HG02759 (cell line): ENCODE results near the gene SLC19A1.
"Not testable (repeated sequence)": the region's sequence is repeated elsewhere in the genome, so short reads cannot be mapped to it uniquely, and the experiment has no call there.

Experiments used
- ATAC-seq: cut with Tn5 transposase; IDR thresholded peaks from one replicate; pipeline ENCODE4 v1.9.1; 2021; ENCODE audit warnings: mild to moderate bottlenecking, moderate library complexity; ENCODE audit not compliant: unreplicated experiment

SLC19A1 gene

GRCh38 chr21:45576838-45577737, 34.8 kb upstream of the SLC19A1 start:
- no peak for ATAC-seq

- ATAC-seq, result no peak
Measured at GRCh38 chr21:45575993-45576837, 34.0 kb upstream of the SLC19A1 start.

GRCh38 chr21:45575304-45575992, 33.2 kb upstream of the SLC19A1 start:
- no peak for ATAC-seq

- ATAC-seq, result no peak
Measured at GRCh38 chr21:45574691-45575090, 32.5 kb upstream of the SLC19A1 start.

- ATAC-seq, result no peak
Measured at GRCh38 chr21:45574081-45574501, 31.9 kb upstream of the SLC19A1 start.

- no peak for ATAC-seq
Measured at GRCh38 chr21:45573452-45574035, 31.3 kb upstream of the SLC19A1 start.

- ATAC-seq, result no peak
Measured at GRCh38 chr21:45572783-45573451, 30.7 kb upstream of the SLC19A1 start.

GRCh38 chr21:45572231-45572630, 30.0 kb upstream of the SLC19A1 start:
- ATAC-seq, result no peak

- no peak for ATAC-seq
Measured at GRCh38 chr21:45571641-45572040, 29.4 kb upstream of the SLC19A1 start.

GRCh38 chr21:45570826-45571601, 28.8 kb upstream of the SLC19A1 start:
- ATAC-seq, result no peak

- no peak for ATAC-seq
Measured at GRCh38 chr21:45570071-45570470, 27.8 kb upstream of the SLC19A1 start.

GRCh38 chr21:45568383-45568782, 26.1 kb upstream of the SLC19A1 start:
- ATAC-seq, result no peak

GRCh38 chr21:45564137-45564536, 21.9 kb upstream of the SLC19A1 start:
- not testable (repeated sequence) for ATAC-seq

- ATAC-seq, result no peak
Measured at GRCh38 chr21:45562965-45563364, 20.7 kb upstream of the SLC19A1 start.

GRCh38 chr21:45562402-45562801, 20.2 kb upstream of the SLC19A1 start:
- no peak for ATAC-seq

GRCh38 chr21:45561241-45561640, 19.0 kb upstream of the SLC19A1 start:
- not testable (repeated sequence) for ATAC-seq

- no peak for ATAC-seq
Measured at GRCh38 chr21:45560106-45561021, 18.1 kb upstream of the SLC19A1 start.
